HepG2 (cell line): Measurements from ENCODE around the gene TMC8. TPM values are rescaled to one million over a fixed set of nuclear protein-coding genes. Genes with fewer than 3 reads are reported as not detected.
A peak's percentile ranks its signal among the peaks of the same experiment; 100 is the strongest.

Source experiments
- HMG20A ChIP-seq: IDR thresholded peaks from 2 replicates; pipeline ENCODE4 v1.6.1; 2016; ENCODE audit warnings: borderline replicate concordance
- HOXA5 ChIP-seq: sonication (generic); formaldehyde crosslinking; IDR thresholded peaks from 2 replicates; pipeline ENCODE4 v1.4.0; 2020; ENCODE audit warnings: missing genetic modification reagents
- KMT2B ChIP-seq: IDR thresholded peaks from 2 replicates; pipeline ENCODE4 v1.6.1; 2016; ENCODE audit warnings: missing genetic modification reagents, missing compliant biosample characterization
- MLLT10 ChIP-seq: sonication (generic); formaldehyde crosslinking; IDR thresholded peaks from 2 replicates; pipeline ENCODE4 v1.4.0; 2020; ENCODE audit warnings: missing genetic modification reagents
- NCOA5 ChIP-seq: sonication (generic); formaldehyde crosslinking; IDR thresholded peaks from 2 replicates; pipeline ENCODE4 v1.4.0; 2020; ENCODE audit warnings: missing genetic modification reagents
- NR2F6 ChIP-seq, 2 experiments: IDR thresholded peaks; 2 replicates each; pipeline ENCODE4 v1.6.1; 2016; ENCODE audit warnings: antibody characterized with exemption in 1 of 2, mild to moderate bottlenecking in 1 of 2
- RCOR2 ChIP-seq: IDR thresholded peaks from 2 replicates; pipeline ENCODE4 v1.6.1; 2016; ENCODE audit warnings: missing biosample characterization, missing genetic modification reagents
- REPIN1 ChIP-seq: sonication (generic); formaldehyde crosslinking; IDR thresholded peaks from 2 replicates; pipeline ENCODE4 v1.8.0; 2022; ENCODE audit warnings: missing genetic modification reagents, low read depth, mild to moderate bottlenecking, borderline replicate concordance
- SCMH1 ChIP-seq: sonication (generic); formaldehyde crosslinking; IDR thresholded peaks from 2 replicates; pipeline ENCODE4 v1.9.0; 2021; ENCODE audit warnings: missing genetic modification reagents, mild to moderate bottlenecking, borderline replicate concordance
- SKIL ChIP-seq: sonication (generic); formaldehyde crosslinking; IDR thresholded peaks from 2 replicates; pipeline ENCODE4 v1.8.0; 2022; ENCODE audit warnings: missing genetic modification reagents, mild to moderate bottlenecking, moderate library complexity, borderline replicate concordance
- ZBTB2 ChIP-seq: sonication (generic); formaldehyde crosslinking; IDR thresholded peaks from 2 replicates; pipeline ENCODE4 v1.8.0; 2022; ENCODE audit warnings: low read depth, missing genetic modification reagents
- ZBTB7B ChIP-seq: sonication (generic); formaldehyde crosslinking; IDR thresholded peaks from 2 replicates; pipeline ENCODE4 v1.4.0; 2020; ENCODE audit warnings: missing genetic modification reagents
- ZNF264 ChIP-seq: sonication (generic); formaldehyde crosslinking; IDR thresholded peaks from 2 replicates; pipeline ENCODE4 v1.4.0; 2020; ENCODE audit warnings: missing genetic modification reagents
- ZNF275 ChIP-seq: sonication (generic); formaldehyde crosslinking; IDR thresholded peaks from 2 replicates; pipeline ENCODE4 v1.8.0; 2022; ENCODE audit warnings: missing genetic modification reagents, mild to moderate bottlenecking, inconsistent platforms, borderline replicate concordance
- ZNF335 ChIP-seq: sonication (generic); formaldehyde crosslinking; IDR thresholded peaks from 2 replicates; pipeline ENCODE4 v1.4.0; 2020; ENCODE audit warnings: missing genetic modification reagents
- ZNF446 ChIP-seq: sonication (generic); formaldehyde crosslinking; IDR thresholded peaks from 2 replicates; pipeline ENCODE4 v1.5.0; 2020; ENCODE audit warnings: mild to moderate bottlenecking, missing genetic modification reagents
- ZNF597 ChIP-seq: sonication (generic); formaldehyde crosslinking; IDR thresholded peaks from 2 replicates; pipeline ENCODE4 v1.5.0; 2020; ENCODE audit warnings: missing genetic modification reagents
- ZNF615 ChIP-seq: sonication (generic); formaldehyde crosslinking; IDR thresholded peaks from 2 replicates; pipeline ENCODE4 v1.5.0; 2020; ENCODE audit warnings: mild to moderate bottlenecking, missing genetic modification reagents, borderline replicate concordance
- ZNF616 ChIP-seq: sonication (generic); formaldehyde crosslinking; IDR thresholded peaks from 2 replicates; pipeline ENCODE4 v1.5.0; 2020; ENCODE audit warnings: low read depth, mild to moderate bottlenecking, missing genetic modification reagents
- ZNF674 ChIP-seq: sonication (generic); formaldehyde crosslinking; IDR thresholded peaks from 2 replicates; pipeline ENCODE4 v1.5.0; 2020; ENCODE audit warnings: low read depth, mild to moderate bottlenecking, missing genetic modification reagents
- ZNF790 ChIP-seq: sonication (generic); formaldehyde crosslinking; IDR thresholded peaks from 2 replicates; pipeline ENCODE4 v1.8.0; 2022; ENCODE audit warnings: missing genetic modification reagents, mild to moderate bottlenecking, borderline replicate concordance
- ZNF839 ChIP-seq: sonication (generic); formaldehyde crosslinking; IDR thresholded peaks from 2 replicates; pipeline ENCODE4 v1.4.0; 2020; ENCODE audit warnings: missing genetic modification reagents, mild to moderate bottlenecking, borderline replicate concordance
- polyA plus RNA-seq, 8 experiments: library from polyadenylated mRNA; depleted of rRNA in 3 of 8; stranded (reverse) in 7 of 8; unstranded in 1 of 8; fragments of >200 nt; fragmentation: Illumina TruSeq in 4 of 8; extraction: Trizol in 4 of 8; gene quantifications; 2 replicates each; pipeline versions ENCODE4 v1.2.1 to v1.2.3, GENCODE V29; 2011 to 2016; ENCODE audit warnings: low read depth in 4 of 8, missing spikeins in 1 of 8, mixed read lengths in 1 of 8; ENCODE audit not compliant: insufficient read depth in 1 of 8
- total RNA-seq, 5 experiments: library from RNA; depleted of rRNA; stranded (reverse); fragments of >200 nt; fragmentation: Illumina TruSeq; extraction: Trizol; gene quantifications; 2 replicates each; pipeline ENCODE4 v1.2.3, GENCODE V29; 2016; ENCODE audit warnings: low read depth in 1 of 5
- TF ChIP-seq, protein P1 (sequence below): sonication (generic); formaldehyde crosslinking; IDR thresholded peaks from 2 replicates; pipeline ENCODE4 v1.4.0; 2020; ENCODE audit warnings: missing genetic modification reagents

TMC8 gene
- total and polyA plus RNA-seq, 2 of the 13 experiments (the other 11 are each of a cell fraction or from before 2014, with no cell fraction given): 0.53 to 7.8 TPM

- TF ChIP-seq, protein P1, sequence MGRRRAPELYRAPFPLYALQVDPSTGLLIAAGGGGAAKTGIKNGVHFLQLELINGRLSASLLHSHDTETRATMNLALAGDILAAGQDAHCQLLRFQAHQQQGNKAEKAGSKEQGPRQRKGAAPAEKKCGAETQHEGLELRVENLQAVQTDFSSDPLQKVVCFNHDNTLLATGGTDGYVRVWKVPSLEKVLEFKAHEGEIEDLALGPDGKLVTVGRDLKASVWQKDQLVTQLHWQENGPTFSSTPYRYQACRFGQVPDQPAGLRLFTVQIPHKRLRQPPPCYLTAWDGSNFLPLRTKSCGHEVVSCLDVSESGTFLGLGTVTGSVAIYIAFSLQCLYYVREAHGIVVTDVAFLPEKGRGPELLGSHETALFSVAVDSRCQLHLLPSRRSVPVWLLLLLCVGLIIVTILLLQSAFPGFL (CRISPR knock-in tag): no peak
- TF ChIP-seq NCOA5 (no peak), ZBTB7B (CRISPR knock-in tag) (0 out of 2 replicates have a peak, but pooled peaks have one; percentile 36), ZNF597 (CRISPR knock-in tag) (no peak), ZBTB2 (no peak), HOXA5 (CRISPR knock-in tag) (no peak), RCOR2 (peak; percentile 83), ZNF790 (no peak), ZNF674 (CRISPR knock-in tag) (no peak), ZNF275 (CRISPR knock-in tag) (no peak), MLLT10 (no peak), REPIN1 (CRISPR knock-in tag) (no peak), SCMH1 (no peak), ZNF839 (CRISPR knock-in tag) (no peak), KMT2B (0 out of 2 replicates have a peak, but pooled peaks have one; percentile 50), ZNF616 (no peak), ZNF446 (CRISPR knock-in tag) (no peak), HMG20A (CRISPR knock-in tag) (peak; percentile 15; the same call in 1 of the 2 replicates), SKIL (CRISPR knock-in tag) (no peak), ZNF615 (CRISPR knock-in tag) (no peak), ZNF264 (CRISPR knock-in tag) (no peak), NR2F6 (IDR thresholded peaks at IDR 0.05) (no peak), NR2F6 (CRISPR knock-in tag; IDR thresholded peaks at IDR 0.05) (peak; percentile 40), ZNF335 (no peak)
Measured at GRCh38 chr17:78133971-78134898, 3.7 kb downstream of the TMC8 start (continued).
